Amygdala (tissue), 56 donors: ENCODE data around the gene UFD1.

ENCODE experiments used
- DNase-seq, 56 donors: peaks; one replicate each; lab custom pipeline; 2025; lab: John Stamatoyannopoulos, UW

UFD1 gene

DNA sequence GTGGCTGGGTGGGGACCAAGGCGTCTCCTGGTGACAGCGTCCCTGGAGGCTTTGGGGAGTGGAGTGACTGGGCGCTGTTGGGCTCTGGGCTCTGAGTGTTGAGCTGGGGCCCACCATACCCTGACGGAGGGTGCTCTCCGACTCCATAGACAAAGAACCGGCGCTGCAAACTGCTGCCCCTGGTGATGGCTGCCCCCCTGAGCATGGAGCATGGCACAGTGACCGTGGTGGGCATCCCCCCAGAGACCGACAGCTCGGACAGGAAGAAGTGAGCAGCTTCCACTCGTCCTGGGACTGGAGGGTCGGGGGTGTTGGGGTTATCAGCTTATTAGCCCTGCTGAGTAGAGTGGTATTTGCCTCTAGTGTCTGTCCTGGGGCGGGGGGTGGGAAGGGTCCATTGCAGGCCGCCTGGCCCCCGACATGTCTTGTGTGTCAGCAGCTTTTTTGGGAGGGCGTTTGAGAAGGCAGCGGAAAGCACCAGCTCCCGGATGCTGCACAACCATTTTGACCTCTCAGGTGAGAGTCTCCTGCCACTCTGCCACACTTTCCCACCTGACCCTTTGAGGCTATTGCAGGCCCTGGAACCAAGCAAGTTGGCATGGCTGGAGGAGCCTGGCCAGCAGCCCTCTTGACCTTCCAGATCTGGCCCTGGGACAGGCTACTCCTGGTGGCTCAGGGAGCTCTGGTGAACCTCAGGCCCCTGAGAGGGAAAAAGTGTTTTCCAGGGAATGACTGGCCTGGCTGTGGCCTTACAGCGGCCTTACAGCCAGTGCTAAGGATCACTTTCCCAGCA is 37.6 kb upstream of the UFD1 start:
- no peak for DNase-seq

DNA sequence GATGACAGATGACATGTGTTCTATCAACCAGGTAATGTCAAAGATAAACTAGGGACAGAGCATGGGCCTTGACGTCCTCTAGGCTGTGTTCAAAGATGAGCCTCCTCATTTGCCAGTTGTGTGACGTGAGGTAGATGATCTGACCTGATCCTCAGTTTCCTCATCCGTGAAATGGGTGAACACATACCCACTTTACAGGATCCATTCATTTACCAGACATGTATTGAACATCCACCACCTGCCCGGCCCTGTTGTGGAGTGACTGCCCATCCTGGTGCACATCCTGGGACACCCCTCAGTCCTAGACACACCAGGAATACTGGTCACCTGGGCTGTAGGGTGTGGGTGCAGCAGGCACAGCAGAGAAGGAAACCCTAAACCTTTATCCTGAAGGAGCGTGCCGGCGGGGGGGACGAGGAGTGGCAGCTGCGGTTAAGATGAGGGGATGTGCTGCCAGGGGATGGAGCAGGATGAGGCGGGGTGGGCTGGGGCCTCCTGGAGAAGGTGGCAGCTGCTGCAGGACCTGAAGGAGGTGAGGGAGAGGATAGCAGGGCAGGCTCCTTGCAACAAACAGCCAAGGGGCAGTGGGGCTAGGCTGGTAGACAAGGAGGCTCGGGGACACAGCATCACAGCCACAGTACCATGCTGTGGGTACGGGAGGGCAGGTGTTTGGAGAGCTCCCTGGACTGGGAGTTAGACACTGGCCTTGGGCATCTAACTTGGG is 36.8 kb upstream of the UFD1 start:
- no peak for DNase-seq

DNA sequence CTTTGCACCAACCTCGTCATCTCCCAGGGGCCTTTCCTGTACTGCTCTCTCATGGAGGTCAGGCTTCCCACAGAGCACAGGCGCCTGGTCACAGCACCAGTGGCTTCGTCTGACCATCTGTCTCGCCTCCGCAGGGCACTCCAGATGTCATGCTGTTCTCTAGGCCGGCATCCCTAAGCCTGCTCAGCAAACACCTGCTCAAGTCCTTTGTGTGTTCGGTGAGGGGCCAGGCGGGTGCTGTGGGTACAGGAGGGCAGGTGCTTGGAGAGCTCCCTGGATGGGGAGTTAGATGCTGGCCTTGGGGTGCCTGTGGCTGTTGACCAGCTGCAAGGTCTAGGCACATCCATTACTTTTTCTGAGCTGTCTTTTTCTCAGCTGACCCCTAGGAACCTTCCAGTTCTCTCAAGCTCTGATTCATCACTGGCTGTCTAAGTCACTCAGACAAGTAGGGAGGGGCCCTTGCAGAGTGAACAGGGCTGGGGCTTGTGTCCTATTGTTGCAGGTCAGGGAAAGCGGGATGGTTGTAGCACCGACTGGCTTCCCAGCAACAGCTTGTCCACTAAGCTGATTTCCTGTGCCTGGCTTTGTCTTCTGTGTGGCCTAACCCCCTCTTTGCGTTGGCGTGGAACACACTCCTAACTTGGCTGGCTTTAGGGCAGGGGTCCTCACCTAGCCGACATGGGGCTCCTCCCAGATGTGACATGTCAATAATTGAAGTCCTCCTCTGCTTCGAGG is 36.0 kb upstream of the UFD1 start:
- DNase-seq = no peak

DNA sequence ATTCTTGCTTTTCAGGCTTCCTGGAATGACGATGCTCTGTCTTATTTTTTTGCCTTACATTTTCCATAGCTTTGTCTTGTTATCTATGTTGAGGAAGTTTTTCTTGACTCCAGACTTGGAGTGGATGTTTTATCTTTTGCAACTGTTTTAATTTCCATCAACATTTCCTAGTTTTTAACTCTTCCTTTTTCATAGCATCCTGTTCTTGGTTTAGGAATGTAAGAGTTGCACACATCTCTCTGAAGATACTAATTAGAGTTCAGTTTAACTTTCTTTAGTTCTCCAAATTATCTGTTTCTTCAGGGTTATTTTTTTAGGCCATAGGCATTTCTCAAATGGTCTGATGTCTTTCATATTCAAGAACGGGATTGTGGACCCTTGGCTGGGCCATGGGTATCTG is 34.8 kb upstream of the UFD1 start:
- no peak for DNase-seq

DNA sequence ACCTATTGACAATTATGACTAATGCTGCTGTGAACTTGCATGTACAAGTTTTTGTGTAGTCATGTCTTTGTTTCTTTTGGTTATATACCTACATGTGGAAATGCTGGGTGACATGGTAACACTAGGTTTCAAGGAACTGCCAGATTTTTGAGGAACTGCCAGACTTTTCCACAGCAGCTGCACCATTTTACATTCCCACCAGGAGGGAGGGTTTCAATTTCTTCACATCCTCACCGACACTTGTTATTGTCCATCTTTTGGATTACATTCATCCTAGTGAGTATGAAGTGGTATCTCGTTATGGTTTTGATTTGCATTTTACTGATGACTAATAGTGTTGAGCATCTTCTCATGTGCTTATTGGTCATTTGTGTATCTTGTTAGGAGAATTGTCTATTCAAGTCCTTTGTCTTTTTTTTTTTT is 31.9 kb upstream of the UFD1 start:
- no peak for DNase-seq

DNA sequence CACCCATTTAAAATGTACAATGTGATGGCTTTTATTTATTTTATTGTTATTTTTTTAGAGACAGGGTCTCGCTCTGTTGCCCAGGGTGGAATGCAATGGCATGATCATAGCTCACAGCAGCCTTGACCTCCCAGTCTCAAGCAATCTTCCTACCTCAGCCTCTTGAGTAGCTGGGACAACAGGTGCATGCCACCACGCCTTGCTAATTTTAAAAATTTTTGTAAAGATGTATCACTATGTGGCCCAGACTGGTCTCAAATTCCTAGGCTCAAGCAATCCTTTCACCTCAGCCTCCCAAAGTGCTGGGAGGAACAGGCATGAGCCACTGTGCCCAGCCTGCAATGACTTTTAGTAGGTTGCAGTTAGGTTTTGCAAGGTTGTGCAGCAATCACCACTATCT is 30.9 kb upstream of the UFD1 start:
- no peak for DNase-seq

DNA sequence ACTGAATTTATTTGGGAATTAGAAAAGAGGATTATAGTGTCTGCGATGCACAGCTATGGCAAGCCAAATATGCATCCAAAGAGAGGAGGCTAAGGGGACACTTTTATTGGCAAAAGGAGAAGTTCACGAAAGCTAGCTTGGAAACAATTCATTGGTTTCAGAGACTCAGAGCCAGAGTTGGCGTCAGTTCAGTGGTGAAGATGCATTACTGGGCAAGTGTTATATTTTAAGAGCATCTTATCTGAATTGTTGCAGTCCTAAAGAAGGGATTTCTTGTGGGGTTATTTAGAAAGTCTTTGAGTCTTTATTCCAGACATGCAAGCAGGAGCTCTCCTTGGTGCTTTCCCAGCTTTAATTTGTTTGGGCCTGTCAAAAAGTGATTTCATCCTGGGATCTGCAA is 30.2 kb upstream of the UFD1 start:
- DNase-seq = no peak

DNA sequence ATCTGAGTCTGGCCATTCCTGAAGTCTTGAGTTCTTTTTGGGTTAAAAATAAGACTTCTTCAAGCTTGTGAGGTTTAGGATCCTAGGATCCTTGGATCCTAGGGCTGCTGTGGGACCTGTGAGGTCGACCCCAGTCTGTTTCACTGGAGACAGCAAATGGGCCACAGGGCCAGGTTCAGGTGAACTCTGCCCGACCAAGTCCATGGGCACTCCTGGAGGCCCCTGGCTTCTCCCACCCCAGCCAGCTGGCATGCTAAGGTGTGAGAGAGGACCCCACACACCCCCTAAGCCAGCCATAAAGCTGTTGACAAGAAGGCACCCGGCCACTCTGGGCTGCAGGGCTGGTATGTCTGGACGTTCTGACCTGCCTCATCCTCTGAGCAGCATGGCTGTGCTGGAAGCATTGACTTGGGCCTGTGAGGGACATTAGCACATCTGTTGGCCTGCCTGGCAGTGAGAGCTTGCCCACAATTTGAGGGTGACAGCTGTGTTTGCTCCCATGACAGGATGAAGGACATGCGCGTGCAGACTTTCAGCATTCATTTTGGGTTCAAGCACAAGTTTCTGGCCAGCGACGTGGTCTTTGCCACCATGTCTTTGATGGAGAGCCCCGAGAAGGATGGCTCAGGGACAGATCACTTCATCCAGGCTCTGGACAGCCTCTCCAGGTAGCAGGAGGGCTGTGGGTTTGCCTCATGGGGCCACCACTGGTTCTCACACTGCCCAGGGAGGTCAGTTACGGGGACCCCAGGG is 29.2 kb upstream of the UFD1 start:
- no peak for DNase-seq

DNA sequence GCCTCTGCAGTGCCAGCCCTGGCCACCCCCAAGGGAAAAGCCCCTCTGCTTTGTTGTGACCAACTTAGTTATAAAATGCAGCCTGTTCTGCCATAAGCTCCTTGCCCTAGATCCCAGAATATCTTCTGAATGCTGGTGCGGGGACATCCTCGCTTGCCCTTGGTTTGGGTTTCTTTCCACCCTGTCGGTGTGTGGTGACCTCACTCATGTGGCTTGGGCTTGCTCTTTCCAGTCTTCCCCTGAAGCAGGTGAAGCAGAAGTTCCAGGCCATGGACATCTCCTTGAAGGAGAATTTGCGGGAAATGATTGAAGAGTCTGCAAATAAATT is 28.5 kb upstream of the UFD1 start:
- DNase-seq = no peak

DNA sequence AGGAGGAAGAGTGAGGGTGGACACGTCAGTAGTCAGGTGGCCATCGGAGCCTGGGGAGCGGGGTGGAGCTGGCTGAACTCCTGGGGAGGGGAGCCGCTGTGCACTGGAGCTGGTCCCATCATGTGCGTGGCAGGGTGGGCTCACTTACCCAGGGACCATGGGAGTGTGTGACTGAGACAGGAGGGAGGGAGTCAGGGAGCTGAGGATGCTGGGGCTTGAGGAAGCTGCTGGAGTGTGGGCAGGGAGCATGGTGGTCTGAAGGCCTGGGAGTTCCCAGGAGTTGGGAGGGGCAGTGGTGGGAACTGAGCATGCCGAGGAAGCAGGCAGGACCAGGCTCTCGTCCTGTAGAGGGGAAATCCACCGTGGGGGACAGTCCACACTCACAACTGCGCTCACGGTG is 27.2 kb upstream of the UFD1 start:
- DNase-seq = no peak

DNA sequence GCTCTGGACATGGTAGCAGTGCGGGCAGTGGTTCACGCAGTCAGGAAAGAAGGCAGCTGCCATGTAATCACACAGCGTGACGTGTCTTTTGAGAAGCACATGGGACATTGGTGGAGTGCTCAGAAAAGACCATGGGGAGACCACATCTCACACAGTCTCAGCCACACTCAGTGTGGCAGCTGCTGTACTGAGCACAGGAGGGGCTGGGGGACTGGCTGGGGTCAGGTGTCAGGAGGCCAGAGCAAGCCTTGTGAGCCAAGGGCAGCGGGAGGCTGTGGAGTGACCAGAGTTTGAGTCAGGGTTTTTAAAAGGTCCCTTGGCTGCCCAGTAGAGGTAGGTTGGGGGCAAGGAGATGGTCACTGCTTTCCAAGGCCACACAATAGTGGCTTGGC is 26.7 kb upstream of the UFD1 start:
- DNase-seq = no peak

DNA sequence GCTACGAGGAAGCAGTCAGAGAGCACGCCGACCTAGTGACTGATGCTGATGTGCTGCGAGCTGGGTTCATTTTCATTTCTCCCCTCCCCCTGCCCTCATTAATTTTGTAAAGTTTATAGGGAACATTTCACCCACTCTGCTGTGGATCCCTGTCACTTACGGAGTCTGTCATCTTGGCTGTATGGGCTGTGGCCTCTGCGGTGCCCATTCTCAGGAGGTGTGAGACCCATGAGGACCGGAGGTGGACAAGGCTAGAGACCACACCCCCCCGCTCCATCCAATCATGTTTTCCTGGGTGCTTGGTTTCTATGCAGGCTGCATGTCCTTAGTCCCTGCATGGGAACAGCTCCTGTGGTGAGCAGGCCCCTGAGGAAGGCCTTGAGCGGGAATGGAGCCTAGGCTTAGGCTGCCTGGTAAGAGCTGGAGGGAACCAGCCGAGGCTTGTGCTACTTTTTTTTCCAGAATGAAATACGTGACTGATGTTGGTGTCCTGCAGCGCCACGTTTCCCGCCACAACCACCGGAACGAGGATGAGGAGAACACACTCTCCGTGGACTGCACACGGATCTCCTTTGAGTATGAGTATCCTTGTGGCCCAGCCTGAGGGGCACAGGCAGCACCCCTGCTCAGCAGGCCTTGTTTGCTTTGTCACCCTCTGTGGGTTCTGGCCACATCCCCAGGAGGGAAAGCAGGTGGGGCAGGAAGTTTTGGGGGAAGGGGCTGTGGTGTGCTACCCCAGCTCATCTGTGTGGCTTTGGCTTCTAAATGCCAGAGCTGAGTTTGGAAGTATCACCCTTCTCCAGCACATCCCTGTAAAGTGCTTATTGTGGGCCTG is 26.1 kb upstream of the UFD1 start:
- DNase-seq = no peak

DNA sequence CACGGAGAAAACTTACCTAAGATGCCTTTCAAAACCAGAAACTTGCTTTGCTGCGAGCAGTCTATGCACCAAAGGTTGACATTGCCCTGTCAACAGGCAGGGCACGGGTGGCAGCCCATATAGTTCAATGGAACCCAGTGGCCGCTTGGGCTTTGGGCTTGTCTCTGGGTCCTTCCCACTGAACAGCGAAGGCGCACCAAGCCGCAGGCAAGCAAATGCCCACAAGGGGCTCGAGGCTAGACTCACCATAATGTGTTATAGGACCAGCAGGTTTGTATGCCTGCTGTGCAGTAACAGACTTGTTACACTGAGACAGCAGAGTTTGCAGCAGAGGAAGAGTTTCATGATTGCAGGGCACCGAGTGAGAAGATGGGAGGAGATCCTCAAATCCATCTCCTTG is 24.9 kb upstream of the UFD1 start:
- no peak for DNase-seq

DNA sequence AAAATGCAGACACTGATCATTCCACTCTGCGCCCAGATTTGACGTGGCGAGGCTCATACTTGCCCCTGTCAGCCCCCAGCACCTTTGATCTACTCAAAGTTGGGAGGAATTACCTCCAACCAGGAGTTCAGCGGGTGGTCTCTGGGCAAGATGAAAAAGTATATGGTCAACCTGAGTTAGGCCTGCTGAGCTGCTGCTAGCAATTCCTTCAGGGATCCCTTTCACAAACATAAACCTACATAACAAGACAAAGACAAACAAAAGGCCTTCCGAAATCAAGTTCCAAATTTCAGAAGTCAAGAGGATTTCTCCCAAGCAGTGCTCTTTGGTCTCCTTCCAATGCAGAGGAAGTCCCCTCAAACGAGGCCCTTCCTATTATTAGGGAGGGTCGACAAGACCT is 24.4 kb upstream of the UFD1 start:
- DNase-seq = no peak

DNA sequence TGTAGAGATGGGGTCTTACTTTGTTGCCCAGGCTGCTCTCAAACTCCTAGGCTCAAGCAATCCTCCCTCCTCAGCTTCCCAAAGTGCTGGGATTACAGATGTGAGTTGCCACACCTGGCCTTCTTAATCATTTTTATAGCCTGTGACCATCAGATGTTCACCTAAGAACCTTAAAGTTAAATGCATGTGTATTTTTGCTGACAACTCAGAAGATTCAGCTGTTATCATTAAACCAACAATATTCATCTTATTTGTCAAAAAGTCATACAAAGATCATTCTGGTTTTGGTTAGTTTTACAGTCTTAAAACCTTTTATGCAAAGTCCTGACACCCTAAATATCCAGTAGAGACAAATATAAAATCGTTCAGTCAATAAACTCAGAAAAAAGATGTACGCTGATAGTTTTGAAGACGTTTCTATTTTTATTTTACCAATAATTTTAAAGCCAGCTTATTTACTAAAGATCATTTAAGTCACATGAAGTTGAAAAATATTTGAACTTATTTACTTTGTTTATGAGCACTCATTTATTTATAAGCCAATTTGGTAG is 23.0 kb upstream of the UFD1 start:
- no peak for DNase-seq

DNA sequence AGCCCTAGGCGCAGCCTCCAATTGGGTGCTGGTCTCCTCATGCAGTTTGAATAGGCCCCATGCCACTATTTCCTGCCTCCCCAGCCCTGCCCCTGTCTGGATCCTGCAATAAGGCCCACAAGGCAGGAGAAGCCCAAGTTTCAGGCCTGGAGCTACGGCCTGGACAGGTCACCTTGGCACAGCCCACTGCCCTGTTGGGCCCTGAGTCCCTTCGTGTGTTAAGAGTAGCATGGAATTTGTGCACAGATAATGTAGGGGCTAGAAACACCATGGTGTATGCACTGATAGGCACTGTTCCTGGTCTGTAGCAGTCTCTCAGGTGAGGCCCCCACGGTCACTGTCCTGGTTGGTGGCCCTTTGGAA is 20.9 kb upstream of the UFD1 start:
- DNase-seq = no peak

DNA sequence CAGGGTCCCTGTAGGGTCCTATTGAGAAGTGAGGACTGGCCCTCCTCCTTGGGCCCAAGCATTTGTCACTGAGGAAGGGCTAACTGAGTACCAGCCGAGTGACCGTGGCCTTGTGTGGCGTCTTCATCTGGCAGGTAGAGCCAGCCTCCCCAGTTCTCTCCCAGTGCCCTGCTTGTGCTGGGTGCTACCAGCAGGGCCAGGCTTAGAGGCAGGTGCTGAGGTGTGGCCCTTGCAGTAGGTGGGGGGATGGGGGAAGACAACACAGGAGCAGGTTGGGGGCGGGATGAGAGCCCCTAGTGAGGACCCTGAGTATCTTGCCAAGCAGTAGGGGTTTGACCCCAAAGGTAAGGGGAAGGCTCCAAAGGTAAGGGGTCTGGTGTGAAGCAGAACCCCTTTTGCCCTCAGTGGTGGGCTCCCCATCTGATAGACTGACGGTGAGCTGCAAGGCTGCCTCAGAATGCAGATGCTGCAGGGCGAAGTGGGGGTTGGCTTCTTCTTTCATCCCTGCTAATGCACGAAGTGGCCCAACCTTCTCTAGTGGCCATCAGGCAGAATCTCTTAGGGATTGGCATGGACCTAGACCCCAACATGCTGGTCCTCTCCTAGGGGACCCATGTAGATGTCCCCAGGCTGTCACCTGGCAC is 20.4 kb upstream of the UFD1 start:
- no peak for DNase-seq

DNA sequence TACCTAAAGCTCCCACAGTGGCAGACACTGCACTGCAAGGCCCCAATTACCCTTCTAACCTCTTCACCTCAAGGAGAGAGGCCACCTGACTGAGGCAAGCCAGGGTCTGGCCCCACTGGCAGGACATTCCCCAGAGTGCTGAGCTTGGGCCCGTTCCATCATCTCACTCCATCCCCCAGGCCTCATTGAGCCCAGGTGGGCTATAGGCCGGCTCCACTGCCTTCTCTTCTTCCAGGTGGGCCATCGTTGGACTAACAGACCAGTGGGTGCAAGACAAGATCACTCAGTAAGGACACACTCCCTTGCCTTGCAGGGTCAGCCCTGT is 19.8 kb upstream of the UFD1 start:
- DNase-seq = no peak

DNA sequence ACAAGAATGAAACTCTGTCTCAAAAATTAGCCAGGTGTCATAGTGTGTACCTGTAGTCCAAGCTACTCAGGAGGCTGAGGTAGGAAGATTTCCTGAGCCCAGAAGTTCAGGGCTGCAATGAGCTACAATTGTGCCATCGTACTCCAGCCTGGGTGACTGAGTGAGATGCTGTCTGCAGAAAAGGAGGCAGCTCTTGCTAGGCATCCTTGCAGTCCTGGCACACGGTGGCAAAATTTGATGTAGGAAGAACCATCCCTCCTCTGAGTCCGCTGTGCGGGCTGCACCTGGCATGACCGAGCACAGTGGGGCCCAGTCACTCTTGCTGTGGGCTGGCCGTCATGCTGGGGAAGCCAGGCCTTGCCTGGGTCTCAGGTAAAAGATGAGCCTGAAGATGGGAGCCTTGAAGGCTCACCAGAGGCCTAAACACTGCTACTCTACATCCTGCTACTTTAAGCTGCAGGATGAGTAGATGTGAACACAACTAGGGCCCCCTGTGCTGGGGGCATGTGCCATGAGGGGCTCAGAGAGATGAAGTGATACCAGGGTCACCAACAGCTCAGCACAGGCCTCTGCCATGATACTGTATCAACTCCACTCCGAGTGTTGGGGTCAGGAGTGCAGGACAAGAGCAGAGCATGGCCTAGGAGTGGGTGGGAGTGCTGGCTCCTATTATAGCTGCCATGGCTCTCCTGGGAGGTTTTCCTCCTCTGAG is 19.3 kb upstream of the UFD1 start:
- DNase-seq = no peak
